SU-DHL-6 (cell line): ENCODE data around the gene FBN3.

Experiments
- CTCF ChIP-seq: fragments of 200-600 bp; sonication (generic); IDR thresholded peaks from one replicate; pipeline ENCODE4 v1.5.1; 2017; ENCODE audit warnings: antibody characterized with exemption, mild to moderate bottlenecking, low read length, moderate library complexity; ENCODE audit not compliant: insufficient read depth, poor library complexity, severe bottlenecking
- EZH2phosphoT487 ChIP-seq: fragments of 200-600 bp; sonication (generic), shearing (Covaris generic); conservative IDR thresholded peaks from 2 replicates; pipeline ENCODE4 v1.6.1; 2018; ENCODE audit warnings: mild to moderate bottlenecking, antibody characterized with exemption, low read length, moderate library complexity, mixed read lengths

- TF ChIP-seq CTCF (no peak), EZH2phosphoT487 (no peak)
Observed at GRCh38 chr19:8184274-8184673, 34.9 kb upstream of the FBN3 start.
